Measurements from ENCODE around the gene FNDC8. TPM values are rescaled to one million over a fixed set of nuclear protein-coding genes. Genes with fewer than 3 reads are reported as not detected.

The FNDC8 gene
- total RNA-seq, 2 experiments from 2014 or later = not detected

Other genes with a start within 250 kb of the FNDC8 start
- 1 to 10 TPM; 4.0 to 5.9 TPM for gene CCT6B, start 160.2 kb upstream of the FNDC8 start, total RNA-seq
- gene ZNF830, start 160.1 kb upstream of the FNDC8 start, total RNA-seq = 10 to 100 TPM; 43.6 to 45.0 TPM
- gene LIG3, start 141.1 kb upstream of the FNDC8 start, total RNA-seq = 10 to 100 TPM; 43.9 to 48.0 TPM
- gene RFFL, start 57.9 kb upstream of the FNDC8 start, total RNA-seq = 10 to 100 TPM; 55.2 to 64.4 TPM
- gene RAD51D, start 1.8 kb upstream of the FNDC8 start, total RNA-seq = 1 to 10 TPM; 6.9 to 8.7 TPM
- gene NLE1, start 20.7 kb downstream of the FNDC8 start, total RNA-seq = 10 to 100 TPM in 1 of 2 experiments, 1 to 10 TPM in 1; 9.4 to 11.3 TPM
- under 1 TPM; 0.19 to 0.38 TPM for gene UNC45B, start 26.2 kb downstream of the FNDC8 start, total RNA-seq
- not detected for gene SLC35G3, start 72.8 kb downstream of the FNDC8 start, total RNA-seq
- 10 to 100 TPM; 46.7 to 47.0 TPM for gene SLFN5, start 121.5 kb downstream of the FNDC8 start, total RNA-seq

All from CD8-positive, alpha-beta T cell (primary cell).